Neural cell (in vitro differentiated cells): Measurements from ENCODE around the gene ZNF512B. TPM values are rescaled to one million over a fixed set of nuclear protein-coding genes. Genes with fewer than 3 reads are reported as not detected.
"Not testable (repeated sequence)": the region's sequence is repeated elsewhere in the genome, so short reads cannot be mapped to it uniquely, and the experiment has no call there.

Source experiments
- H2AFZ ChIP-seq: fragments of 200-600, 300-800 bp; sonication (generic), shearing (Covaris generic); 2 replicates; pipeline ENCODE4 v1.6.0; 2014; ENCODE audit warnings: low read depth, mild to moderate bottlenecking, antibody characterized with exemption, low read length, moderate library complexity
- H3F3A ChIP-seq: fragments of 200-600 bp; shearing (Covaris generic); 2 replicates; pipeline ENCODE4 v1.6.1; 2016; ENCODE audit warnings: mild to moderate bottlenecking, moderate library complexity, mixed read lengths, antibody characterized with exemption, low read length; ENCODE audit not compliant: insufficient read depth, poor library complexity, severe bottlenecking
- H3K27ac ChIP-seq: fragments of 200-600, 300-800 bp; sonication (generic), shearing (Covaris generic); 2 replicates; pipeline ENCODE4 v1.5.1; 2014; ENCODE audit warnings: mild to moderate bottlenecking, low read length, moderate library complexity
- H3K27me3 ChIP-seq: fragments of 300-800, 200-600 bp; sonication (generic), shearing (Covaris generic); 2 replicates; pipeline ENCODE4 v1.6.0; 2014; ENCODE audit warnings: mild to moderate bottlenecking, low read depth, low read length, moderate library complexity; ENCODE audit not compliant: insufficient read depth
- H3K36me3 ChIP-seq: fragments of 300-800, 200-600 bp; sonication (generic), shearing (Covaris generic); 2 replicates; pipeline ENCODE4 v1.5.1; 2014; ENCODE audit warnings: mild to moderate bottlenecking, antibody characterized with exemption, low read length, moderate library complexity; ENCODE audit not compliant: insufficient read depth
- H3K4me2 ChIP-seq: fragments of 300-800, 200-600 bp; sonication (generic), shearing (Covaris generic); 2 replicates; pipeline ENCODE4 v1.6.0; 2014; ENCODE audit warnings: mild to moderate bottlenecking, low read length
- H3K4me3 ChIP-seq: fragments of 300-800, 200-600 bp; sonication (generic), shearing (Covaris generic); 2 replicates; pipeline ENCODE4 v1.5.1; 2014; ENCODE audit warnings: mild to moderate bottlenecking, low read length, moderate library complexity
- H3K79me2 ChIP-seq: fragments of 200-600 bp; shearing (Covaris generic); replicated peaks from 2 replicates; pipeline ENCODE4 v1.6.0; 2014; ENCODE audit warnings: mild to moderate bottlenecking, low read length, moderate library complexity; ENCODE audit not compliant: insufficient read depth
- H3K9ac ChIP-seq: fragments of 300-800, 200-600 bp; sonication (generic), shearing (Covaris generic); 2 replicates; pipeline ENCODE4 v1.6.1; 2016; ENCODE audit warnings: mild to moderate bottlenecking, low read length, mixed read lengths
- H3K9me2 ChIP-seq: fragments of 200-600 bp; shearing (Covaris generic); 2 replicates; pipeline ENCODE4 v1.6.1; 2016; ENCODE audit warnings: mild to moderate bottlenecking, low read length, mixed read lengths; ENCODE audit not compliant: insufficient read depth
- H3K9me3 ChIP-seq: fragments of 200-600, 300-800 bp; sonication (generic), shearing (Covaris generic); 2 replicates; pipeline ENCODE4 v1.6.1; 2016; ENCODE audit warnings: mild to moderate bottlenecking, mixed run types, low read length, moderate library complexity, mixed read lengths
- H4K20me1 ChIP-seq: fragments of 200-600 bp; shearing (Covaris generic); 2 replicates; pipeline ENCODE4 v1.6.1; 2016; ENCODE audit warnings: mild to moderate bottlenecking, mixed run types; ENCODE audit not compliant: insufficient read depth
- CTCF ChIP-seq: fragments of 450-650 bp; IDR thresholded peaks from 2 replicates; pipeline ENCODE4 v1.5.1; 2014; ENCODE audit warnings: antibody characterized with exemption, mild to moderate bottlenecking, moderate library complexity; ENCODE audit not compliant: poor library complexity, severe bottlenecking
- EP300 ChIP-seq: fragments of 450-650 bp; conservative IDR thresholded peaks from 2 replicates; pipeline ENCODE4 v1.6.1; 2014; ENCODE audit warnings: antibody characterized with exemption, mild to moderate bottlenecking, moderate library complexity; ENCODE audit not compliant: poor library complexity, severe bottlenecking
- EZH2 ChIP-seq: fragments of 200-600, 300-800 bp; shearing (Covaris generic), sonication (generic); IDR thresholded peaks from 2 replicates; pipeline ENCODE4 v1.6.1; 2014; ENCODE audit warnings: antibody characterized with exemption, low read length, borderline replicate concordance, mild to moderate bottlenecking; ENCODE audit not compliant: insufficient read depth, poor library complexity, severe bottlenecking
- MXI1 ChIP-seq: fragments of 450-650 bp; conservative IDR thresholded peaks from 2 replicates; pipeline ENCODE4 v1.6.1; 2014; ENCODE audit warnings: antibody characterized with exemption, mild to moderate bottlenecking; ENCODE audit not compliant: poor library complexity, severe bottlenecking
- POLR2AphosphoS5 ChIP-seq: IDR thresholded peaks from 2 replicates; pipeline ENCODE4 v1.6.1; 2012
- RAD21 ChIP-seq: fragments of 450-650 bp; conservative IDR thresholded peaks from 2 replicates; pipeline ENCODE4 v1.6.1; 2014; ENCODE audit warnings: antibody characterized with exemption, mild to moderate bottlenecking, moderate library complexity
- REST ChIP-seq: IDR thresholded peaks from 2 replicates; pipeline ENCODE4 v1.6.1; 2012; ENCODE audit warnings: borderline replicate concordance
- SMC3 ChIP-seq: fragments of 450-650 bp; conservative IDR thresholded peaks from 2 replicates; pipeline ENCODE4 v1.6.1; 2014; ENCODE audit warnings: antibody characterized with exemption, mild to moderate bottlenecking, moderate library complexity; ENCODE audit not compliant: poor library complexity
- TAF1 ChIP-seq: IDR thresholded peaks from 2 replicates; pipeline ENCODE4 v1.6.1; 2012; ENCODE audit warnings: low read depth
- polyA plus RNA-seq: library from polyadenylated mRNA; depleted of rRNA; stranded (reverse); fragments of >200 nt; gene quantifications from 2 replicates; pipeline ENCODE4 v1.2.3, GENCODE V29; 2014

The ZNF512B gene
- polyA plus RNA-seq, 1 donor from 2014 or later: 25.7 TPM

- Histone ChIP-seq H3K9ac (no peak overlapping the region), H2AFZ (no peak overlapping the region), H3K4me2 (no peak overlapping the region)
Measured at GRCh38 chr20:63976980-63977738, 7.4 kb upstream of the ZNF512B start.

GRCh38 chr20:63976511-63976910 is 6.8 kb upstream of the ZNF512B start:
- not testable (repeated sequence) for H3K4me2 ChIP-seq, H3K9ac ChIP-seq, H3K36me3 ChIP-seq, H2AFZ ChIP-seq, H3K9me3 ChIP-seq, H3K4me3 ChIP-seq, H3K9me2 ChIP-seq, H4K20me1 ChIP-seq, H3K27me3 ChIP-seq, H3K27ac ChIP-seq, H3F3A ChIP-seq, H3K79me2 ChIP-seq

More at GRCh38 chr20:63976980-63977738, 7.4 kb upstream of the ZNF512B start:
- Histone ChIP-seq H3K9me2 (no peaks in the 10 kb centered on the region), H3F3A (no peaks in the 10 kb centered on the region), H3K27ac (no peak overlapping the region), H3K36me3 (no peaks in the 10 kb centered on the region), H3K4me3 (no peak overlapping the region), H3K9me3 (no peaks in the 10 kb centered on the region), H3K27me3 (no peaks in the 10 kb centered on the region), H4K20me1 (no peaks in the 10 kb centered on the region), H3K79me2 (peaks cover 7% of the 10 kb centered on the region)
- TF ChIP-seq MXI1 (no peak), EZH2 (no peak), REST (no peak), RAD21 (no peak), SMC3 (no peak)

- H3K79me2 ChIP-seq: no peaks in the 10 kb centered on the region
- H3F3A ChIP-seq: no peaks in the 10 kb centered on the region
- H3K27ac ChIP-seq: no peak overlapping the region
- no peaks in the 10 kb centered on the region for H4K20me1 ChIP-seq
- no peaks in the 10 kb centered on the region for H3K9me2 ChIP-seq
- no peak overlapping the region for H2AFZ ChIP-seq
- no peaks in the 10 kb centered on the region for H3K9me3 ChIP-seq
- no peak overlapping the region for H3K4me2 ChIP-seq
- TF ChIP-seq EZH2 (no peak), EP300 (no peak), RAD21 (no peak), CTCF (no peak), SMC3 (no peak), MXI1 (no peak), POLR2AphosphoS5 (no peak), REST (no peak), TAF1 (no peak)
- no peak overlapping the region for H3K4me3 ChIP-seq
- no peaks in the 10 kb centered on the region for H3K27me3 ChIP-seq
- H3K36me3 ChIP-seq: no peaks in the 10 kb centered on the region
- H3K9ac ChIP-seq: peak overlapping the region; percentile 25
Measured at GRCh38 chr20:63974402-63975200, 4.9 kb upstream of the ZNF512B start.
